HCT116 (cell line): ENCODE data around the gene ZNF554.

Experiments
- CEBPB ChIP-seq: IDR thresholded peaks from 2 replicates; pipeline ENCODE4 v1.6.1; 2012; ENCODE audit warnings: low read depth
- EZH2 ChIP-seq: fragments of 200-600 bp; sonication (generic); IDR thresholded peaks from 2 replicates; pipeline ENCODE4 v1.6.1; 2017; ENCODE audit warnings: antibody characterized with exemption, mixed run types
- JUND ChIP-seq: IDR thresholded peaks from 2 replicates; pipeline ENCODE4 v1.6.1; 2012
- POLR2A ChIP-seq: IDR thresholded peaks from 2 replicates; pipeline ENCODE4 v1.7.0; 2011; ENCODE audit warnings: borderline replicate concordance; ENCODE audit not compliant: insufficient read depth, insufficient read length; ENCODE audit errors: extremely low read depth
- POLR2AphosphoS5 ChIP-seq: IDR thresholded peaks from 2 replicates; pipeline ENCODE4 v1.6.1; 2011; ENCODE audit warnings: mild to moderate bottlenecking, low read depth, low read length, moderate library complexity
- REST ChIP-seq: IDR thresholded peaks from 2 replicates; pipeline ENCODE4 v1.6.1; 2012; ENCODE audit warnings: low read depth
- ZFX ChIP-seq: fragments of 450-650 bp; IDR thresholded peaks from 2 replicates; pipeline ENCODE4 v1.6.1; 2017
- ZNF274 ChIP-seq: fragments of 200-500 bp; sonication (Bioruptor generic); IDR thresholded peaks from 2 replicates; pipeline ENCODE4 v1.6.1; 2014; ENCODE audit warnings: mild to moderate bottlenecking, low read depth, low read length, inconsistent platforms
- TF ChIP-seq, protein P1 (sequence below), 3 experiments: fragments of 200-600 bp in 1 of 3; sonication (generic) in 1 of 3; IDR thresholded peaks in 2 of 3; conservative IDR thresholded peaks in 1 of 3; 2 replicates each; pipeline ENCODE4 v1.5.1; 2012 to 2017; ENCODE audit warnings: low read depth in 2 of 3, low read length in 2 of 3, antibody characterized with exemption in 1 of 3, borderline replicate concordance in 1 of 3, control low read depth in 1 of 3, mild to moderate bottlenecking in 1 of 3, mixed read lengths in 1 of 3, mixed run types in 1 of 3, moderate library complexity in 1 of 3; ENCODE audit not compliant: insufficient read depth in 1 of 3

DNA sequence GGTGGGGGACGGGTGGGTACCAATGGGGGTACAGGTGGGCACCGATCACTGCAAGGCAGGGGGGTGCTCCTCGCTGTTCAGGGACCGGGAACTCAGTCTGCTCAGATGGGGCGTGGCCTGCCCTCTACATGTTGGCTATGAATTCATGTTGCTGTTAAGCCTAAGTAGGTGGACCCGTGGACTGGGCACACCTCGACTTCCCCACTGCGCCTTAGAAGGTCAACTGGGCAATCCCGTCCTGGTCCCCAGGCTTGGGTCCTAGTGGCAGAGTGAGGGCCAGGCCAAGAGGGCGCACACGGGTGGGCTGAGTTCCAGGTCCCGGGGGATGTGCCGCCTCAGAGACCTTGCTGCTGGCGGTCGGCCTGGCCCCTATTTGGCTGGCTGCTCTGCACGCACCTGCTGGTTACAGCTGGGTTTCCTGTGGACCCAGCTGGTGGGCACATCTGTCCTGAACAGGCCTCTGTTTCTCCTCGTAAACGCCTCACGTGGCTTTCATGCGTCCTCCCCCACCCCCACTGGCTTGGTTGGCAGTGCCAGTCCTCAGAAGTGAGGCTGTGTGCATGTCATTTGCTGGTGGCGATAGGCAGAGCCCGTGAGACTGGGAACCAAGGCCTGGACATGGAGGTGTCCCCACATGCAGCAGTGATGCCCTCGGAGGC is 13.5 kb upstream of the ZNF554 start:
- TF ChIP-seq, protein P1, sequence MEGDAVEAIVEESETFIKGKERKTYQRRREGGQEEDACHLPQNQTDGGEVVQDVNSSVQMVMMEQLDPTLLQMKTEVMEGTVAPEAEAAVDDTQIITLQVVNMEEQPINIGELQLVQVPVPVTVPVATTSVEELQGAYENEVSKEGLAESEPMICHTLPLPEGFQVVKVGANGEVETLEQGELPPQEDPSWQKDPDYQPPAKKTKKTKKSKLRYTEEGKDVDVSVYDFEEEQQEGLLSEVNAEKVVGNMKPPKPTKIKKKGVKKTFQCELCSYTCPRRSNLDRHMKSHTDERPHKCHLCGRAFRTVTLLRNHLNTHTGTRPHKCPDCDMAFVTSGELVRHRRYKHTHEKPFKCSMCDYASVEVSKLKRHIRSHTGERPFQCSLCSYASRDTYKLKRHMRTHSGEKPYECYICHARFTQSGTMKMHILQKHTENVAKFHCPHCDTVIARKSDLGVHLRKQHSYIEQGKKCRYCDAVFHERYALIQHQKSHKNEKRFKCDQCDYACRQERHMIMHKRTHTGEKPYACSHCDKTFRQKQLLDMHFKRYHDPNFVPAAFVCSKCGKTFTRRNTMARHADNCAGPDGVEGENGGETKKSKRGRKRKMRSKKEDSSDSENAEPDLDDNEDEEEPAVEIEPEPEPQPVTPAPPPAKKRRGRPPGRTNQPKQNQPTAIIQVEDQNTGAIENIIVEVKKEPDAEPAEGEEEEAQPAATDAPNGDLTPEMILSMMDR (IDR thresholded peaks at IDR 0.05 in 2 of 3, conservative IDR thresholded peaks at IDR 0.05 in 1 of 3; ENCODE audit: borderline replicate concordance in 1 of 3, insufficient read depth in 1 of 3, low read depth in 2 of 3, low read length in 2 of 3): no peak
- TF ChIP-seq JUND (no peak), POLR2A (no peak), ZNF274 (no peak), ZFX (no peak), CEBPB (no peak), EZH2 (no peak), POLR2AphosphoS5 (no peak), REST (no peak)
